ENCODE results near the gene BTNL9. TPM values are rescaled to one million over a fixed set of nuclear protein-coding genes. Genes with fewer than 3 reads are reported as not detected.

BTNL9 gene
- polyA plus RNA-seq, 1 of the 3 experiments (the other 2 are of a cell fraction) = not detected

GRCh38 chr5:181076920-181077319 is 36.9 kb downstream of the BTNL9 start (continued):
- TF ChIP-seq REST (IDR thresholded peaks at IDR 0.05; ENCODE audit: low read depth, low read length) = no peak

GRCh38 chr5:181081989-181082388 is 41.9 kb downstream of the BTNL9 start:
- Histone ChIP-seq H3K4me2 (no peak overlapping the region), H3K9ac (no peak overlapping the region), H3K9me2 (no peaks in the 10 kb centered on the region), H2AFZ (ENCODE audit: low read depth) (no peak overlapping the region), H4K20me1 (ENCODE audit: insufficient read depth) (no peaks in the 10 kb centered on the region), H3K79me2 (ENCODE audit: insufficient read depth) (no peaks in the 10 kb centered on the region), H3K9me3 (peaks cover 7% of the 10 kb centered on the region; the same call in 1 of the 2 replicates), H3K27me3 (ENCODE audit: insufficient read depth) (peaks cover 28% of the 10 kb centered on the region), H3K36me3 (replicated peaks in 1 of 2; ENCODE audit: control insufficient read depth in 1 of 2, insufficient read depth in 2 of 2, low read length in 1 of 2) (no peaks in the 10 kb centered on the region), H3K27ac (ENCODE audit: low read depth in 2 of 2, low read length in 1 of 2) (no peak overlapping the region), H3K4me1 (ENCODE audit: control insufficient read depth in 1 of 2, insufficient read depth in 2 of 2, low read depth in 1 of 2, low read length in 1 of 2) (no peaks in the 10 kb centered on the region), H3K4me3 (ENCODE audit: low read depth in 2 of 2, low read length in 1 of 2) (no peak overlapping the region), H3F3A (replicated peaks; ENCODE audit: insufficient read depth) (no peaks in the 10 kb centered on the region)
- no peak for TF ChIP-seq FOSL2 (IDR thresholded peaks at IDR 0.05; ENCODE audit: borderline replicate concordance, low read depth)
- TF ChIP-seq SIN3A (IDR thresholded peaks at IDR 0.05; ENCODE audit: borderline replicate concordance, low read depth, low read length) = no peak
- TF ChIP-seq EP300 (IDR thresholded peaks at IDR 0.05; ENCODE audit: borderline replicate concordance in 1 of 2, low read depth in 1 of 2, low read length in 1 of 2) = no peak
- TF ChIP-seq FOXJ3 (CRISPR knock-in tag; IDR thresholded peaks at IDR 0.05) = no peak
- TF ChIP-seq TAF1 (IDR thresholded peaks at IDR 0.05; ENCODE audit: borderline replicate concordance, low read depth, low read length) = no peak
- no peak for TF ChIP-seq TEAD4 (IDR thresholded peaks at IDR 0.05; ENCODE audit: borderline replicate concordance, insufficient read depth)
- no peak for TF ChIP-seq PBX3 (IDR thresholded peaks at IDR 0.05)
- no peak for TF ChIP-seq FOXM1 (IDR thresholded peaks at IDR 0.05; ENCODE audit: low read depth)
- no peak for TF ChIP-seq RXRA (IDR thresholded peaks at IDR 0.05; ENCODE audit: borderline replicate concordance, low read depth)
- no peak for TF ChIP-seq ZBTB33 (IDR thresholded peaks at IDR 0.05; ENCODE audit: borderline replicate concordance, low read depth)
- TF ChIP-seq ELF1 (IDR thresholded peaks at IDR 0.05) = no peak
- no peak for TF ChIP-seq NFIC (IDR thresholded peaks at IDR 0.05; ENCODE audit: borderline replicate concordance)
- TF ChIP-seq RFX5 (IDR thresholded peaks at IDR 0.05; ENCODE audit: low read length) = no peak
- no peak for TF ChIP-seq CTCF (IDR thresholded peaks at IDR 0.05)
- POLR2A ChIA-PET = no interaction called here
- CTCF ChIA-PET = no interaction called here
- no peak for DNase-seq

Data from SK-N-SH (cell line).